ENCODE data around the gene MIA2.
"Not testable (repeated sequence)": the region's sequence is repeated elsewhere in the genome, so short reads cannot be mapped to it uniquely, and the experiment has no call there.

DNA sequence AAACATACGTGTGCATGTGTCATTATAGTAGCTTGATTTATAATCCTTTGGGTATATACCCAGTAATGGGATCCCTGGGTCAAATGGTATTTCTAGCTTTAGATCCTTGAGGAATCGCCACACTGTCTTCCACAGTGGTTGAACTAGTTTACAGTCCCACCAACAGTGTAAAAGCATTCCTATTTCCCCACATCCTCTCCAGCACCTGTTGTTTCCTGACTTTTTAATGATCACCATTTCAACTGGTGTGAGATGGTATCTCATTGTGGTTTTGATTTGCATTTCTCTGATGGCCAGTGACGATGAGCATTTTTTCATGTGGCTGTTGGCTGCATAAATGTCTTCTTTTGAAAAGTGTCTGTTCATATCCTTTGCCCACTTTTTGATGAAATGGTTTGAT is 26.4 kb downstream of the MIA2 start:
- TF ChIP-seq POLR2AphosphoS5, POLR2A (IDR thresholded peaks at IDR 0.05): not testable (repeated sequence)
- TF ChIP-seq, protein P1, sequence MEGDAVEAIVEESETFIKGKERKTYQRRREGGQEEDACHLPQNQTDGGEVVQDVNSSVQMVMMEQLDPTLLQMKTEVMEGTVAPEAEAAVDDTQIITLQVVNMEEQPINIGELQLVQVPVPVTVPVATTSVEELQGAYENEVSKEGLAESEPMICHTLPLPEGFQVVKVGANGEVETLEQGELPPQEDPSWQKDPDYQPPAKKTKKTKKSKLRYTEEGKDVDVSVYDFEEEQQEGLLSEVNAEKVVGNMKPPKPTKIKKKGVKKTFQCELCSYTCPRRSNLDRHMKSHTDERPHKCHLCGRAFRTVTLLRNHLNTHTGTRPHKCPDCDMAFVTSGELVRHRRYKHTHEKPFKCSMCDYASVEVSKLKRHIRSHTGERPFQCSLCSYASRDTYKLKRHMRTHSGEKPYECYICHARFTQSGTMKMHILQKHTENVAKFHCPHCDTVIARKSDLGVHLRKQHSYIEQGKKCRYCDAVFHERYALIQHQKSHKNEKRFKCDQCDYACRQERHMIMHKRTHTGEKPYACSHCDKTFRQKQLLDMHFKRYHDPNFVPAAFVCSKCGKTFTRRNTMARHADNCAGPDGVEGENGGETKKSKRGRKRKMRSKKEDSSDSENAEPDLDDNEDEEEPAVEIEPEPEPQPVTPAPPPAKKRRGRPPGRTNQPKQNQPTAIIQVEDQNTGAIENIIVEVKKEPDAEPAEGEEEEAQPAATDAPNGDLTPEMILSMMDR (IDR thresholded peaks at IDR 0.05) = not testable (repeated sequence)

Measured in prostate gland (tissue), 2 donors.